GM19468 (cell line): ENCODE data around the gene LRRC37B.
"Not testable (repeated sequence)": the region's sequence is repeated elsewhere in the genome, so short reads cannot be mapped to it uniquely, and the experiment has no call there.

Experiments used
- ATAC-seq: cut with Tn5 transposase; IDR thresholded peaks from one replicate; pipeline ENCODE4 v1.9.1; 2021; ENCODE audit warnings: mild to moderate bottlenecking, moderate library complexity, moderate number of reproducible peaks; ENCODE audit not compliant: unreplicated experiment; ENCODE audit errors: extremely low read depth

The LRRC37B gene

DNA sequence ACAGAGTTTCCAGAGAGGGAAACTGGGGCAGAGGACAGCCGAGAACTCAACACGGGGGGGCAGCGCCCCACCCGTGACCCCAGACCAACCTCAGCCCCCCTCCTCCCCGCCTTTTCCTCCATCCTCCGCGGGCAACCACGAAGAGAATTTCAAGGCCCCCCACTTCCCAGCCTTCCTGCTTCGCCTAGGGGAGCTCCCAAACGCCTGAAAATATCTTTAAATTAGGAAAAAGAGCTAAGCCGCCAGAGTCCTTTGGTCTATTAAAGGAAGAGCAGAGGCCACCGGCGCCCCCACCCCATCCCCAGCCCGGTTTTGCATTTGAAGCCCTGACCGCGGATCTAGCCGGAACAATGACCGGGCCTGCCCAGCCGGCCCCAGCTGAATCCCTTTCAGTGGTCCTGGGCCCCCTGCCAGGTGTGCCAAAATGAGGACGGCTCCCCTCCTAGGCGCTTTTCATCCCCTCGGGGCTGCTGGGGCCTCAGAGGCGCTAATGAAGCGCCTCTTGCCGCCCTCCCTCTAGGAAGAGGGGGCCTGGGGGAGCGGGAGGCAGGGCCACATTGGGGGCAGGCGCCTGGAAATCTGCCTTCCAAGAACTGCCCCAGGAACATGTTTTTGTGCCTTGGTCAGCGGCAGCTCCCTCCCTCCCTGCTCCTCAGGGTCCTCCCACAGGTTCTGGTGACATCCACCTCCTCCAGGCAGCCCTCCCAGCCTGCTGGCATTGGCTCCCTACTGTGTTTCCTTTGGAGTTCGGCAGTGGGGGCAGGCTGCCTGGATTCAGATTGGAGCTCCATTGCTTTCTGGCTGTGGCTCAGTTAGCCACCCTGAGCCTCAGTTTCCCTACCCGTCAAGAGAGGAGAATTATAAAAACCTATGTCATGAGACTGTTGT is 78.0 kb downstream of the LRRC37B start:
- ATAC-seq = not testable (repeated sequence)

DNA sequence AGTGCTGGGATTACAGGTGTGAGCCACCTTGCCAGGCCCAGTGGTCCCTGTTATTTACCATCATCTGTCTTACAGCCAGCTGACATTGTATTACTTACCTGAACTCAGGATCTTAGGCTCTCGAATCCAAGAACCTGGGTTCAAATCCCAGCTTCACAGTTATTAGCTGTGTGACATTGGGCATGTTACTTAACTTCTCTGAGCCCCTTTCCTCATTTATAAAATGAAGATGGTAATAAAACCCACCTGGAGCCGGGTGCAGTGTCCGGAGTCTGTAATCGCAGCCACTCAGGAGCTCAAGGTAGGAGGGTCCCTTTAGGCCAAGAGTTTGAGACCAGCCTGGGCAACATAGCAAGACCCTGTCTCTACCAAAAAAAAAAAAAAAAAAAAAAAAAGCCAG is 79.7 kb downstream of the LRRC37B start:
- not testable (repeated sequence) for ATAC-seq

DNA sequence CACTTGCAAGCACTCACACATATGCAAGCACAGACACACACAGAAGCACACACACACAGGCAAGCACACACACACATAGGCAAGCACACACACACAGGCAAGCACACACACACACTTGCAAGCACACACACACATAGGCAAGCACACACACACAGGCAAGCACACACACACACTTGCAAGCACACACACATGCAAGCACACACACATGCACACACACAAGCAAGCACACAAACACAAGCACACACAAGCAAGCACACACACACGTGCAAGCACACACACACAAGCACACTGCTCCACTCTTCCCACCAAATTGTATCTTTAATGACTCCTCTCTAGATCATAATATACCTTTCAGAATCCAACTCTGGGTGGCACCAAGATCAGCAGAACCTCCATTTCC is 84.9 kb downstream of the LRRC37B start:
- ATAC-seq = not testable (repeated sequence)

DNA sequence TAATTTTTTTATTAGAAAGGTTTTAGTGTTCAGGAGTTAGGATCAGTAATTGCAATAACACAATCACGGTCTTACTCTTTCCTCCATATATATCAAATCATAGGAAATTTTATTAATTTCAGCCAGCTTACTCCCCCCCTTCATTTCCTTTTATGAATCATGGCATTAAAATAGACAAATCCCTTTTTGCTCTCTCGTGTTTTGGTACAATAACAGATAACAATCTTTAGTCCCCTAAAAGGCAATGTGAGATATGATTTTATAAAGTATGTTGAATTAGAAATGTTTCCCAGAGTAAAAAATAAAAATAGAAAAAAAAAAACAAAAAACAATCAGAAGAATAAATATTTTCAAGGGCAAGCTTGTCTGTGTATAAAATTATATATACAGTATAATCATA is 92.5 kb downstream of the LRRC37B start:
- ATAC-seq = no peak

DNA sequence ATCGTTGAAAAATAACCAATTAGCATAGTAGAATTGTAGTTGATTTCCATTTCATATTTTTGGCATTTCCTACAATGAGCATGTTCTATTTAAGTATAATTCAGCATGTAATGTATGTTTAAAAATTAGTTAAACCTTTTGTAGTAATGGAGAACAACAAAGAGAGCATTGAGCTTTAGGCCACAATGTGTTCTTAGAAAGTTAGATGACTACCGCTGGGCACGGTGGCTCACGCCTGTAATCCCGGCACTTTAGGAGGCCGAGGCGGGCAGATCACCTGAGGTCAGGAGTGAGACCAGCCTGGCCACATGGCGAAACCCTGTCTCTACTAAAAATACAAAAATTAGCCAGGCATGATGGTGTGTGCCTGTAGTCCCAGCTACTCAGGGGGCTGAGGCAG is 93.1 kb downstream of the LRRC37B start:
- not testable (repeated sequence) for ATAC-seq

- ATAC-seq = no peak
These were observed 93.9 kb downstream of the LRRC37B start for GRCh38 chr17:32100971-32101631.

- ATAC-seq = no peak
These were observed 95.0 kb downstream of the LRRC37B start for GRCh38 chr17:32102172-32102571.

DNA sequence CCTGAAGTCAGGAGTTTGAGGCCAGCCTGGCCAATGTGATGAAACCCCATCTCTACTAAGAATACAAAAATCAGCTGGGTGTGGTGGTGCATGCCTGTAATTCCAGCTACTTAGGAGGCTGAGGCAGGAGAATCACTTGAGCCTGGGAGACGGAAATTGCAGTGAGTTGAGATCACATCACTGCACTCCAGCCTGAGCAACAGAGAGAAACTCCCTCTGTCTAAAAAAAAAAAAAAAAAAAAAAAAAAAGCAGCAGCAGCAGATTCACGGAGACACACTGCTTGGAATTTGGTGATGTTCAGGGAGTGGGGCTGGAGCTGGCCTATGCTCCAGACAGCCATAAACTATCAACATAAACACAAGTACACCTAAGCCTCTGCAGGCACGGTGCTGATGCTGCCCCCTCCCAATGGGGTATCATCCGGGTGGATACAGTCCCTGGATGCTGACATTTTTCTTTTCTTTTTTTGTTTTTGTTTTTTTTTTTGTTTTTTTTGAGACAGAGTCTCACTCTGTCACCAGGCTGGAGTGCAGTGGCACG is 95.5 kb downstream of the LRRC37B start:
- no peak for ATAC-seq
